ENCODE measurements around the gene SULT4A1. TPM values are rescaled to one million over a fixed set of nuclear protein-coding genes. Genes with fewer than 3 reads are reported as not detected.

SULT4A1 gene
- total and polyA plus RNA-seq, 2 of the 8 experiments (the other 6 are each of a cell fraction or from before 2014, with no cell fraction given): 9.1 to 11.8 TPM

- no peak for TF ChIP-seq CHD7 (IDR thresholded peaks at IDR 0.05; ENCODE audit: insufficient replicate concordance, low read length)
- no peak for TF ChIP-seq TAF7 (optimal IDR thresholded peaks at IDR 0.05; ENCODE audit: borderline replicate concordance, low read depth, low read length)
- TF ChIP-seq TAF1 (IDR thresholded peaks at IDR 0.05; ENCODE audit: low read depth, low read length): no peak
- no peak for TF ChIP-seq GTF2F1 (IDR thresholded peaks at IDR 0.05; ENCODE audit: borderline replicate concordance, low read depth, low read length)
- no peak for TF ChIP-seq SP4 (IDR thresholded peaks at IDR 0.05; ENCODE audit: low read length)
- TF ChIP-seq KDM1A (IDR thresholded peaks at IDR 0.05; ENCODE audit: borderline replicate concordance, low read length): no peak
- no peak for TF ChIP-seq RAD21 (IDR thresholded peaks at IDR 0.05 in 1 of 2, conservative IDR thresholded peaks at IDR 0.05 in 1 of 2; ENCODE audit: low read depth in 2 of 2, low read length in 2 of 2)
- no peak for TF ChIP-seq SIRT6 (IDR thresholded peaks at IDR 0.05; ENCODE audit: low read length)
- no peak for TF ChIP-seq POLR2A (IDR thresholded peaks at IDR 0.05; ENCODE audit: control extremely low read depth in 1 of 2, low read depth in 2 of 2, low read length in 2 of 2)
- TF ChIP-seq RFX5 (IDR thresholded peaks at IDR 0.05; ENCODE audit: borderline replicate concordance, low read depth, low read length): no peak
- no peak for TF ChIP-seq PHF8 (conservative IDR thresholded peaks at IDR 0.05; ENCODE audit: low read depth, low read length)
Measured at GRCh38 chr22:43878079-43878795, 15.9 kb upstream of the SULT4A1 start (continued).
